ENCODE measurements around the gene ROBO2. TPM values are rescaled to one million over a fixed set of nuclear protein-coding genes. Genes with fewer than 3 reads are reported as not detected.

The ROBO2 gene
- total RNA-seq, 1 experiment from 2014 or later = not detected

GRCh38 chr3:77466562-77467115 lies 426.7 kb downstream of the ROBO2 start:
- intact Hi-C loops (cut with micrococcal nuclease) = no loop called here
- CTCF ChIA-PET = no interaction called here
- Histone ChIP-seq H3K36me3 (ENCODE audit: control insufficient read depth in 1 of 2, insufficient read depth in 2 of 2, low read length in 2 of 2) (no peaks in the 10 kb centered on the region), H3K27ac (ENCODE audit: low read depth, low read length) (no peak overlapping the region), H3K9me3 (ENCODE audit: control insufficient read depth in 1 of 2, insufficient read depth in 1 of 2, low read depth in 1 of 2, low read length in 2 of 2) (peaks cover 7 to 27% of the 10 kb centered on the region in 2 experiments; a peak in 2 of 4 replicates), H3K9ac (ENCODE audit: low read length) (no peak overlapping the region), H3K4me2 (ENCODE audit: low read length) (no peak overlapping the region), H4K20me1 (ENCODE audit: insufficient read depth) (no peaks in the 10 kb centered on the region), H3K79me2 (ENCODE audit: insufficient read depth, low read length) (no peaks in the 10 kb centered on the region), H3K27me3 (ENCODE audit: insufficient read depth, low read length) (no peaks in the 10 kb centered on the region), H3K4me3 (replicated peaks in 1 of 2; ENCODE audit: low read depth in 1 of 2, low read length in 2 of 2) (no peak overlapping the region), H3K9me2 (ENCODE audit: insufficient read depth) (no peaks in the 10 kb centered on the region), H2AFZ (ENCODE audit: low read depth, low read length, poor library complexity, severe bottlenecking) (no peak overlapping the region), H3K4me1 (ENCODE audit: control insufficient read depth in 1 of 2, insufficient read depth in 2 of 2, low read length in 2 of 2) (no peaks in the 10 kb centered on the region)
- BruUV-seq (replicated peaks) = no TSS peak
- RAD21 ChIA-PET (ENCODE audit: low non-redundant PET in 1 of 2, low total read pairs in 2 of 2, uncharacterized antibody in 2 of 2, unreplicated experiment in 2 of 2) = no interaction called here
- POLR2A ChIA-PET = no interaction called here
- ATAC-seq (no peak), DNase-seq (ENCODE audit: low read depth, low spot score) (no peak)
- TF ChIP-seq EZH2 (IDR thresholded peaks at IDR 0.05) (no peak), POLR2A (IDR thresholded peaks at IDR 0.05; ENCODE audit: borderline replicate concordance, extremely low read depth, insufficient read depth, insufficient read length) (no peak), SRF (IDR thresholded peaks at IDR 0.05; ENCODE audit: low read depth) (no peak)

DNA sequence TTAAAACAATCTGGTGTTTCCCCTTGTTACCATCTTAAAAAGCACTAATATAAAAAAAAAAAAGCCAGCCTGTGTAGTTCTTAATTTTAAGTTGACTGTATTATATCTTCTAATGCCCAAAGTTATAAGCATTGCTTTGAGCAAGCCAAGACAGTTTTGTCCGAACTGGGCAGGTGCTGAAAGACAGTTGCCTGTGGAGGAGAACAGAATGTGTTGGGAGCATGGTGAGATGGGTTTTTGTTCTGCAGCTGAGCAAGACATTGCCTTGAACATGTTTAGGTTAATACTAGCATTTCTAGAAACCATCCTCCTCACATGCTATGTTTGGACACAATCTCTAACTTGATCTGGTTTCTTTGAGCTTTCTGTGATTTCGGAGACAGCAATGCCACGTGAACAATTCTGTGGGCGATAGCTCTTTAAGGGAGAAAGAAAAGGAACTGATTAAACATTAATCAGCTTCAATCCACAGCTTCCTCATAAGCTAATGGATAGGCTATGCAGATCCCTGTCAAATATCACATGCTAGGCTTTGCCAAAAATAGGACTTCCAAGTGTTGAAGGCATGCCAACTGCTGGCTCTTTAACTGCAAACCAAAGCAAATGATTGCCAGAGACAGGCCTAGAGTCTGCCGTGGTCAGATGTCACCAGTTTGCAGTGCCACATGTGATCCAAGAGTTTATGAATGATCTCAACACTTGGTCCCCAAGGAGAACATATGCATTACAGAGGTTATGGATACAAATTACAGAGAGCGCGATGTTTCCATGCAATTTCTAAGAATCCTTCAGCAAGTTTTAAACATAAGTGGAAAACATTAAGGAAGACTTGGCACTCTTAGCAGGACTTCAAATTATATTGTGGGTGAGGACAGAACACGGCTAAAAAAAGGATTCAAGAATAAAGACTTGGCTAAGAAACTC lies 428.1 kb downstream of the ROBO2 start:
- no TSS peak for BruUV-seq (replicated peaks)
- RAD21 ChIA-PET (ENCODE audit: low non-redundant PET in 1 of 2, low total read pairs in 2 of 2, uncharacterized antibody in 2 of 2, unreplicated experiment in 2 of 2) = no interaction called here
- TF ChIP-seq ATF3 (IDR thresholded peaks at IDR 0.05) (no peak), ZFX (IDR thresholded peaks at IDR 0.05) (no peak), SP1 (IDR thresholded peaks at IDR 0.05; ENCODE audit: low read depth) (no peak), TCF7L2 (IDR thresholded peaks at IDR 0.05; ENCODE audit: borderline replicate concordance, extremely low read depth, insufficient read depth, insufficient read length) (no peak), RAD21 (IDR thresholded peaks at IDR 0.05; ENCODE audit: low read depth) (no peak), EZH2 (IDR thresholded peaks at IDR 0.05) (no peak), EGR1 (IDR thresholded peaks at IDR 0.05; ENCODE audit: low read depth) (no peak), ZNF274 (IDR thresholded peaks at IDR 0.05; ENCODE audit: low read depth, low read length) (no peak), CEBPB (IDR thresholded peaks at IDR 0.05; ENCODE audit: low read depth) (no peak), EZH2phosphoT487 (IDR thresholded peaks at IDR 0.05; ENCODE audit: borderline replicate concordance) (no peak)
- TF ChIP-seq, protein P1, sequence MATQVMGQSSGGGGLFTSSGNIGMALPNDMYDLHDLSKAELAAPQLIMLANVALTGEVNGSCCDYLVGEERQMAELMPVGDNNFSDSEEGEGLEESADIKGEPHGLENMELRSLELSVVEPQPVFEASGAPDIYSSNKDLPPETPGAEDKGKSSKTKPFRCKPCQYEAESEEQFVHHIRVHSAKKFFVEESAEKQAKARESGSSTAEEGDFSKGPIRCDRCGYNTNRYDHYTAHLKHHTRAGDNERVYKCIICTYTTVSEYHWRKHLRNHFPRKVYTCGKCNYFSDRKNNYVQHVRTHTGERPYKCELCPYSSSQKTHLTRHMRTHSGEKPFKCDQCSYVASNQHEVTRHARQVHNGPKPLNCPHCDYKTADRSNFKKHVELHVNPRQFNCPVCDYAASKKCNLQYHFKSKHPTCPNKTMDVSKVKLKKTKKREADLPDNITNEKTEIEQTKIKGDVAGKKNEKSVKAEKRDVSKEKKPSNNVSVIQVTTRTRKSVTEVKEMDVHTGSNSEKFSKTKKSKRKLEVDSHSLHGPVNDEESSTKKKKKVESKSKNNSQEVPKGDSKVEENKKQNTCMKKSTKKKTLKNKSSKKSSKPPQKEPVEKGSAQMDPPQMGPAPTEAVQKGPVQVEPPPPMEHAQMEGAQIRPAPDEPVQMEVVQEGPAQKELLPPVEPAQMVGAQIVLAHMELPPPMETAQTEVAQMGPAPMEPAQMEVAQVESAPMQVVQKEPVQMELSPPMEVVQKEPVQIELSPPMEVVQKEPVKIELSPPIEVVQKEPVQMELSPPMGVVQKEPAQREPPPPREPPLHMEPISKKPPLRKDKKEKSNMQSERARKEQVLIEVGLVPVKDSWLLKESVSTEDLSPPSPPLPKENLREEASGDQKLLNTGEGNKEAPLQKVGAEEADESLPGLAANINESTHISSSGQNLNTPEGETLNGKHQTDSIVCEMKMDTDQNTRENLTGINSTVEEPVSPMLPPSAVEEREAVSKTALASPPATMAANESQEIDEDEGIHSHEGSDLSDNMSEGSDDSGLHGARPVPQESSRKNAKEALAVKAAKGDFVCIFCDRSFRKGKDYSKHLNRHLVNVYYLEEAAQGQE (IDR thresholded peaks at IDR 0.05; ENCODE audit: low read depth) = no peak
- TF ChIP-seq, protein P2, sequence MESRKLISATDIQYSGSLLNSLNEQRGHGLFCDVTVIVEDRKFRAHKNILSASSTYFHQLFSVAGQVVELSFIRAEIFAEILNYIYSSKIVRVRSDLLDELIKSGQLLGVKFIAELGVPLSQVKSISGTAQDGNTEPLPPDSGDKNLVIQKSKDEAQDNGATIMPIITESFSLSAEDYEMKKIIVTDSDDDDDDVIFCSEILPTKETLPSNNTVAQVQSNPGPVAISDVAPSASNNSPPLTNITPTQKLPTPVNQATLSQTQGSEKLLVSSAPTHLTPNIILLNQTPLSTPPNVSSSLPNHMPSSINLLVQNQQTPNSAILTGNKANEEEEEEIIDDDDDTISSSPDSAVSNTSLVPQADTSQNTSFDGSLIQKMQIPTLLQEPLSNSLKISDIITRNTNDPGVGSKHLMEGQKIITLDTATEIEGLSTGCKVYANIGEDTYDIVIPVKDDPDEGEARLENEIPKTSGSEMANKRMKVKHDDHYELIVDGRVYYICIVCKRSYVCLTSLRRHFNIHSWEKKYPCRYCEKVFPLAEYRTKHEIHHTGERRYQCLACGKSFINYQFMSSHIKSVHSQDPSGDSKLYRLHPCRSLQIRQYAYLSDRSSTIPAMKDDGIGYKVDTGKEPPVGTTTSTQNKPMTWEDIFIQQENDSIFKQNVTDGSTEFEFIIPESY (IDR thresholded peaks at IDR 0.05; ENCODE audit: extremely low read depth, insufficient replicate concordance, low read length) = no peak

More for the DNA sequence above, 428.1 kb downstream of the ROBO2 start:
- H3K4me3 ChIP-seq (replicated peaks in 1 of 2; ENCODE audit: low read depth in 1 of 2, low read length in 2 of 2) = no peak overlapping the region
- intact Hi-C loops (cut with micrococcal nuclease) = no loop called here
- H3K4me2 ChIP-seq (ENCODE audit: low read length) = no peak overlapping the region
- no peak overlapping the region for H3K9ac ChIP-seq (ENCODE audit: low read length)
- H3K4me1 ChIP-seq (ENCODE audit: control insufficient read depth in 1 of 2, insufficient read depth in 2 of 2, low read length in 2 of 2) = no peaks in the 10 kb centered on the region
- DNase-seq (ENCODE audit: low read depth, low spot score) (no peak), ATAC-seq (no peak)
- ChIA-PET CTCF (no interaction called here), POLR2A (no interaction called here)
- H3K27me3 ChIP-seq (ENCODE audit: insufficient read depth, low read length) = no peaks in the 10 kb centered on the region
- H3K9me3 ChIP-seq (ENCODE audit: control insufficient read depth in 1 of 2, insufficient read depth in 1 of 2, low read depth in 1 of 2, low read length in 2 of 2) = peaks cover 4 to 31% of the 10 kb centered on the region in 2 experiments; a peak in 2 of 4 replicates
- H3K27ac ChIP-seq (ENCODE audit: low read depth, low read length) = no peak overlapping the region
- H2AFZ ChIP-seq (ENCODE audit: low read depth, low read length, poor library complexity, severe bottlenecking) = no peak overlapping the region
- no peaks in the 10 kb centered on the region for H3K36me3 ChIP-seq (ENCODE audit: control insufficient read depth in 1 of 2, insufficient read depth in 2 of 2, low read length in 2 of 2)
- no peaks in the 10 kb centered on the region for H3K9me2 ChIP-seq (ENCODE audit: insufficient read depth)
- no peaks in the 10 kb centered on the region for H4K20me1 ChIP-seq (ENCODE audit: insufficient read depth)
- H3K79me2 ChIP-seq (ENCODE audit: insufficient read depth, low read length) = no peaks in the 10 kb centered on the region

Data from HCT116 (cell line).